GM21576 (cell line): ENCODE data around the gene CSNK2A3.
"Not testable (repeated sequence)": the region's sequence is repeated elsewhere in the genome, so short reads cannot be mapped to it uniquely, and the experiment has no call there.

Experiments used
- ATAC-seq: cut with Tn5 transposase; IDR thresholded peaks from one replicate; pipeline ENCODE4 v1.9.1; 2021; ENCODE audit warnings: mild to moderate bottlenecking, moderate library complexity; ENCODE audit not compliant: unreplicated experiment

CSNK2A3 gene

GRCh38 chr11:11380340-11380739 is 27.3 kb upstream of the CSNK2A3 start:
- no peak for ATAC-seq

- ATAC-seq = no peak
These were observed 26.6 kb upstream of the CSNK2A3 start for GRCh38 chr11:11379661-11380060.

- no peak for ATAC-seq
These were observed 25.3 kb upstream of the CSNK2A3 start for GRCh38 chr11:11378184-11378940.

GRCh38 chr11:11374358-11375148 is 21.5 kb upstream of the CSNK2A3 start:
- no peak for ATAC-seq

- ATAC-seq = no peak
These were observed 20.9 kb upstream of the CSNK2A3 start for GRCh38 chr11:11373934-11374333.

- no peak for ATAC-seq
These were observed 19.4 kb upstream of the CSNK2A3 start for GRCh38 chr11:11372461-11372860.

- ATAC-seq = no peak
These were observed 17.9 kb upstream of the CSNK2A3 start for GRCh38 chr11:11370962-11371303.

- ATAC-seq = no peak
These were observed 17.4 kb upstream of the CSNK2A3 start for GRCh38 chr11:11370255-11370961.

GRCh38 chr11:11366793-11367192 is 13.7 kb upstream of the CSNK2A3 start:
- no peak for ATAC-seq

GRCh38 chr11:11363674-11364073 is 10.6 kb upstream of the CSNK2A3 start:
- ATAC-seq = no peak

GRCh38 chr11:11359611-11360010 is 6.6 kb upstream of the CSNK2A3 start:
- no peak for ATAC-seq

- ATAC-seq = no peak
These were observed 3.8 kb upstream of the CSNK2A3 start for GRCh38 chr11:11356842-11357241.

- ATAC-seq = not testable (repeated sequence)
These were observed 1.2 kb downstream of the CSNK2A3 start for GRCh38 chr11:11351851-11352250.

- no peak for ATAC-seq
These were observed 1.9 kb downstream of the CSNK2A3 start for GRCh38 chr11:11351042-11351586.

- ATAC-seq = no peak
These were observed 3.1 kb downstream of the CSNK2A3 start for GRCh38 chr11:11349870-11350337.

- no peak for ATAC-seq
These were observed 3.8 kb downstream of the CSNK2A3 start for GRCh38 chr11:11349106-11349825.

GRCh38 chr11:11348303-11348702 is 4.7 kb downstream of the CSNK2A3 start:
- ATAC-seq = no peak

GRCh38 chr11:11347592-11347991 is 5.5 kb downstream of the CSNK2A3 start:
- no peak for ATAC-seq

GRCh38 chr11:11346303-11346702 is 6.7 kb downstream of the CSNK2A3 start:
- no peak for ATAC-seq

GRCh38 chr11:11345099-11345498 is 8.0 kb downstream of the CSNK2A3 start:
- ATAC-seq = no peak

GRCh38 chr11:11344045-11344444 is 9.0 kb downstream of the CSNK2A3 start:
- ATAC-seq = no peak
